ENCODE data around the gene DAZAP1. TPM values are rescaled to one million over a fixed set of nuclear protein-coding genes. Genes with fewer than 3 reads are reported as not detected.

Gene DAZAP1
- polyA plus RNA-seq, 1 of the 3 experiments (the other 2 are of a cell fraction), result 54.3 TPM

DNA sequence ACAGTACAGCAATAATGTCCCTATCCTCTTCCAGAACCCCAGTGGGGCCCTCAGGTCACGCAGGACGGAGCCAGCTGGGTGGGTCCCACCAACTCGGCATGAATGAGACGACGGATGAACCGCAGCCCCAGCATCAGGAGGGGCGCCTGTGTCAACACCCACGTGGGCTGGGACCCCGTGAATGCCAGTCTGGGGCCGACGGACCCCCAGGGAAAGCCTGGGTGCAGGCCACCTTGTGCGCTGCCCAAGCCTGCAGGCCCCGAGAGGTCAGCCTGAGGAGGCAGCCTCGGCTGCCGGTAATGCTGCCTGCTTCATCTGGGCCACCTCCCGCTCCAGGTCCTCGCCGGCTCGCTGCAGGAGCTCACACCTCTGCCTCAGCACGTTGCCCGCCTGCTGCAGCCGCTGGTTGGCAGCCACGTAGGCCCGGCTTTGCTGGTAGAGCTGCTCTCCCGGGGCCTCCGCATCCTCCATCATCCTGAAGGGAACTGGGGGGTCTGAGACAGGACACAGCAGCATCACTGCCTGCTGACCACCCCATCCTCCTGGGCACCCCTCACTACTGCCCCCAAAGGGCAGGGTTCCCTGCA, 67.5 kb downstream of the DAZAP1 start:
- H3K9me2 ChIP-seq, result no peaks in the 10 kb centered on the region
- H3K27ac ChIP-seq (ENCODE audit: low read depth in 2 of 2, low read length in 1 of 2), result no peak overlapping the region
- no peak overlapping the region for H3K4me3 ChIP-seq (ENCODE audit: low read depth in 2 of 2, low read length in 1 of 2)
- H3K79me2 ChIP-seq (ENCODE audit: insufficient read depth), result peaks cover 52% of the 10 kb centered on the region
- H3K27me3 ChIP-seq (ENCODE audit: insufficient read depth), result no peaks in the 10 kb centered on the region
- no peak overlapping the region for H2AFZ ChIP-seq (ENCODE audit: low read depth)
- no peaks in the 10 kb centered on the region for H3K9me3 ChIP-seq
- POLR2A ChIA-PET, result interaction anchor here (2.0 kb wide), 1 partner anchor 19 kb away, joined by 10 read pairs; no protein-coding TSS in a partner anchor
- DNase-seq, result peak; percentile 25
- peaks cover 3 to 16% of the 10 kb centered on the region in 2 experiments; a peak in 1 of 4 replicates for H3K4me1 ChIP-seq (ENCODE audit: control insufficient read depth in 1 of 2, insufficient read depth in 2 of 2, low read depth in 1 of 2, low read length in 1 of 2)
- CTCF ChIA-PET, result no interaction called here
- no peaks in the 10 kb centered on the region for H3F3A ChIP-seq (replicated peaks; ENCODE audit: insufficient read depth)
- TF ChIP-seq REST (IDR thresholded peaks at IDR 0.05; ENCODE audit: low read depth, low read length), result no peak
- TF ChIP-seq FOXM1 (IDR thresholded peaks at IDR 0.05; ENCODE audit: low read depth), result no peak
- no peak for TF ChIP-seq JUND (IDR thresholded peaks at IDR 0.05)
- TF ChIP-seq, protein P1, sequence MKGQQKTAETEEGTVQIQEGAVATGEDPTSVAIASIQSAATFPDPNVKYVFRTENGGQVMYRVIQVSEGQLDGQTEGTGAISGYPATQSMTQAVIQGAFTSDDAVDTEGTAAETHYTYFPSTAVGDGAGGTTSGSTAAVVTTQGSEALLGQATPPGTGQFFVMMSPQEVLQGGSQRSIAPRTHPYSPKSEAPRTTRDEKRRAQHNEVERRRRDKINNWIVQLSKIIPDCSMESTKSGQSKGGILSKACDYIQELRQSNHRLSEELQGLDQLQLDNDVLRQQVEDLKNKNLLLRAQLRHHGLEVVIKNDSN (IDR thresholded peaks at IDR 0.05; ENCODE audit: borderline replicate concordance, low read depth), result no peak
- no peak for TF ChIP-seq NFIC (IDR thresholded peaks at IDR 0.05; ENCODE audit: borderline replicate concordance)
- TF ChIP-seq TEAD4 (IDR thresholded peaks at IDR 0.05; ENCODE audit: borderline replicate concordance, insufficient read depth), result no peak
- TF ChIP-seq, protein P2, sequence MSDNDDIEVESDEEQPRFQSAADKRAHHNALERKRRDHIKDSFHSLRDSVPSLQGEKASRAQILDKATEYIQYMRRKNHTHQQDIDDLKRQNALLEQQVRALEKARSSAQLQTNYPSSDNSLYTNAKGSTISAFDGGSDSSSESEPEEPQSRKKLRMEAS (IDR thresholded peaks at IDR 0.05; ENCODE audit: low read depth), result no peak
- TF ChIP-seq FOSL2 (IDR thresholded peaks at IDR 0.05; ENCODE audit: borderline replicate concordance, low read depth), result no peak
- no peak for TF ChIP-seq RAD21 (IDR thresholded peaks at IDR 0.05; ENCODE audit: low read length)
- TF ChIP-seq, protein P3, sequence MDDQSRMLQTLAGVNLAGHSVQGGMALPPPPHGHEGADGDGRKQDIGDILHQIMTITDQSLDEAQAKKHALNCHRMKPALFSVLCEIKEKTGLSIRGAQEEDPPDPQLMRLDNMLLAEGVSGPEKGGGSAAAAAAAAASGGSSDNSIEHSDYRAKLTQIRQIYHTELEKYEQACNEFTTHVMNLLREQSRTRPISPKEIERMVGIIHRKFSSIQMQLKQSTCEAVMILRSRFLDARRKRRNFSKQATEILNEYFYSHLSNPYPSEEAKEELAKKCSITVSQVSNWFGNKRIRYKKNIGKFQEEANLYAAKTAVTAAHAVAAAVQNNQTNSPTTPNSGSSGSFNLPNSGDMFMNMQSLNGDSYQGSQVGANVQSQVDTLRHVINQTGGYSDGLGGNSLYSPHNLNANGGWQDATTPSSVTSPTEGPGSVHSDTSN (IDR thresholded peaks at IDR 0.05), result no peak
- TF ChIP-seq ELF1 (IDR thresholded peaks at IDR 0.05), result no peak
- TF ChIP-seq POLR2AphosphoS5 (IDR thresholded peaks at IDR 0.05; ENCODE audit: low read depth, low read length), result no peak
- TF ChIP-seq TCF12 (IDR thresholded peaks at IDR 0.05), result no peak
- no peak for TF ChIP-seq GATA2 (CRISPR knock-in tag; IDR thresholded peaks at IDR 0.05)
- no peak for TF ChIP-seq SMC3 (IDR thresholded peaks at IDR 0.05; ENCODE audit: low read depth, low read length)
- no peak for TF ChIP-seq FOXJ3 (CRISPR knock-in tag; IDR thresholded peaks at IDR 0.05)
- TF ChIP-seq MEF2A (IDR thresholded peaks at IDR 0.05; ENCODE audit: borderline replicate concordance, low read depth), result no peak
- H3K36me3 ChIP-seq (replicated peaks in 1 of 2; ENCODE audit: control insufficient read depth in 1 of 2, insufficient read depth in 2 of 2, low read length in 1 of 2), result peaks cover 7 to 17% of the 10 kb centered on the region in 2 experiments
- peaks cover 36% of the 10 kb centered on the region for H4K20me1 ChIP-seq (ENCODE audit: insufficient read depth)
- H3K9ac ChIP-seq, result no peak overlapping the region
- H3K4me2 ChIP-seq, result no peak overlapping the region
- WGBS (ENCODE audit: low lambda C conversion rate), result 94% methylated on average over 10 of the region's 26 CpGs

Data from SK-N-SH (cell line).